SW480 (cell line): ENCODE results near the gene XPR1.
A peak's percentile ranks its signal among the peaks of the same experiment; 100 is the strongest.
"Not testable (repeated sequence)": the region's sequence is repeated elsewhere in the genome, so short reads cannot be mapped to it uniquely, and the experiment has no call there.

Source experiments
- DNase-seq: peaks from one replicate; pipeline ENCODE4 v3.0.0-alpha.2; 2016; ENCODE audit warnings: low spot score

Gene XPR1

GRCh38 chr1:180841415-180841814 lies 209.6 kb downstream of the XPR1 start:
- DNase-seq: no peak

GRCh38 chr1:180842052-180842451 lies 210.2 kb downstream of the XPR1 start:
- no peak for DNase-seq

GRCh38 chr1:180842491-180843275 lies 210.9 kb downstream of the XPR1 start:
- no peak for DNase-seq

GRCh38 chr1:180845352-180845751 lies 213.5 kb downstream of the XPR1 start:
- no peak for DNase-seq

GRCh38 chr1:180848191-180848590 lies 216.4 kb downstream of the XPR1 start:
- DNase-seq: no peak

- no peak for DNase-seq
Measured at GRCh38 chr1:180849031-180849775, 217.4 kb downstream of the XPR1 start.

GRCh38 chr1:180851995-180852887 lies 220.4 kb downstream of the XPR1 start:
- no peak for DNase-seq

- DNase-seq: no peak
Measured at GRCh38 chr1:180854001-180854400, 222.2 kb downstream of the XPR1 start.

GRCh38 chr1:180854456-180854855 lies 222.6 kb downstream of the XPR1 start:
- DNase-seq: no peak

GRCh38 chr1:180857947-180858725 lies 226.3 kb downstream of the XPR1 start:
- not testable (repeated sequence) for DNase-seq

GRCh38 chr1:180859306-180859705 lies 227.5 kb downstream of the XPR1 start:
- DNase-seq: no peak

GRCh38 chr1:180860535-180860934 lies 228.7 kb downstream of the XPR1 start:
- no peak for DNase-seq

GRCh38 chr1:180862305-180862704 lies 230.5 kb downstream of the XPR1 start:
- no peak for DNase-seq

- DNase-seq: peak; percentile 21
Measured at GRCh38 chr1:180863158-180863775, 231.4 kb downstream of the XPR1 start.

- peak; percentile 77 for DNase-seq
Measured at GRCh38 chr1:180881806-180882509, 250.1 kb downstream of the XPR1 start.

GRCh38 chr1:180884588-180885300 lies 252.9 kb downstream of the XPR1 start:
- no peak for DNase-seq

GRCh38 chr1:180886338-180886737 lies 254.5 kb downstream of the XPR1 start:
- no peak for DNase-seq

- DNase-seq: no peak
Measured at GRCh38 chr1:180887841-180888240, 256.0 kb downstream of the XPR1 start.

- DNase-seq: no peak
Measured at GRCh38 chr1:180888870-180889269, 257.0 kb downstream of the XPR1 start.

- DNase-seq: no peak
Measured at GRCh38 chr1:180889325-180889724, 257.5 kb downstream of the XPR1 start.
